A549 (cell line): ENCODE results near the gene ZNF799. TPM values are rescaled to one million over a fixed set of nuclear protein-coding genes. Genes with fewer than 3 reads are reported as not detected.
A peak's percentile ranks its signal among the peaks of the same experiment; 100 is the strongest.
"Not testable (repeated sequence)": the region's sequence is repeated elsewhere in the genome, so short reads cannot be mapped to it uniquely, and the experiment has no call there.

Experiments
- ATAC-seq, 2 experiments: fragments of 200-7000 bp in 1 of 2; fragments of >200 bp in 1 of 2; cut with Nextera tagmentation in 1 of 2; cut with Tn5 transposase in 1 of 2; 3 replicates each; pipeline versions ENCODE4 v1.8.0 to v1.9.1; 2018 to 2020; ENCODE audit warnings: mild to moderate bottlenecking in 1 of 2, moderate library complexity in 1 of 2
- CTCF ChIA-PET: fragments of 300-600 bp; sonication (Branson Sonifier 250); formaldehyde crosslinking; extraction: SDS; loops from one replicate; lab custom pipeline; 2021; ENCODE audit warnings: antibody characterized with exemption, inconsistent platforms; lab: Yijun Ruan, JAX
- POLR2A ChIA-PET: fragments of 350-600 bp; formaldehyde crosslinking; extraction: SDS; loops from one replicate; lab custom pipeline; 2021; ENCODE audit warnings: antibody characterized with exemption, inconsistent platforms; lab: Yijun Ruan, JAX
- DNase-seq, 2 experiments: peaks; one replicate each; pipeline versions ENCODE4 v3.0.0 to v3.0.0-alpha.2; 2011 to 2016; ENCODE audit warnings: low read depth in 1 of 2, low spot score in 1 of 2
- FAIRE-seq: peaks from 2 replicates; lab custom pipeline; 2011; peaks lifted over from hg19 to GRCh38; lab: Jason Lieb, UNC
- H3K27ac ChIP-seq, 2 experiments: fragments of >200 bp; sonication (Bioruptor Twin); formaldehyde crosslinking; 3 replicates each; pipeline ENCODE4 v1.5.1; 2016 to 2017
- H3K4me1 ChIP-seq: fragments of >200 bp; sonication (Bioruptor Twin); formaldehyde crosslinking; 3 replicates; pipeline ENCODE4 v1.6.1; 2016
- H3K4me2 ChIP-seq: fragments of >200 bp; sonication (Bioruptor Twin); formaldehyde crosslinking; 3 replicates; pipeline ENCODE4 v1.6.1; 2016
- H3K4me3 ChIP-seq: fragments of >200 bp; sonication (Bioruptor Twin); formaldehyde crosslinking; 3 replicates; pipeline ENCODE4 v1.5.1; 2016
- H3K9me3 ChIP-seq: fragments of >200 bp; sonication (Bioruptor Twin); formaldehyde crosslinking; 3 replicates; pipeline ENCODE4 v1.6.1; 2016
- ATOH8 ChIP-seq: fragments of 250-450 bp; sonication (Bioruptor Pico); IDR thresholded peaks from 2 replicates; pipeline ENCODE4 v1.5.0; 2020; ENCODE audit warnings: low read depth, mild to moderate bottlenecking, moderate library complexity
- BHLHE40 ChIP-seq: IDR thresholded peaks from 2 replicates; pipeline ENCODE4 v1.6.1; 2012; ENCODE audit warnings: low read depth, low read length, inconsistent platforms
- CEBPB ChIP-seq, 2 experiments: fragments of >200 bp in 1 of 2; sonication (Bioruptor Twin) in 1 of 2; formaldehyde crosslinking in 1 of 2; IDR thresholded peaks; 2 replicates each; pipeline ENCODE4 v1.6.1; 2012 to 2016
- CHD2 ChIP-seq: fragments of 150-350 bp; IDR thresholded peaks from 2 replicates; pipeline ENCODE4 v1.6.1; 2014; ENCODE audit warnings: low read length; ENCODE audit not compliant: partially characterized antibody
- CHD4 ChIP-seq: fragments of 200-600 bp; sonication (generic); IDR thresholded peaks from 2 replicates; pipeline ENCODE4 v1.6.1; 2016; ENCODE audit warnings: antibody characterized with exemption, mild to moderate bottlenecking, borderline replicate concordance
- EHF ChIP-seq: fragments of 250-450 bp; sonication (Bioruptor Pico); IDR thresholded peaks from 2 replicates; pipeline ENCODE4 v1.5.0; 2020; ENCODE audit warnings: mild to moderate bottlenecking
- EHMT2 ChIP-seq: fragments of 200-600 bp; sonication (generic); IDR thresholded peaks from 2 replicates; pipeline ENCODE4 v1.6.1; 2016; ENCODE audit warnings: antibody characterized with exemption, low read depth, mild to moderate bottlenecking, moderate library complexity
- EP300 ChIP-seq, 2 experiments: fragments of >200 bp; sonication (Bioruptor Twin); formaldehyde crosslinking; IDR thresholded peaks; 2 replicates in 1 of 2; 3 replicates in 1 of 2; pipeline ENCODE4 v1.6.1; 2016 to 2017
- ESRRA ChIP-seq: fragments of 150-350 bp; IDR thresholded peaks from 2 replicates; pipeline ENCODE4 v1.6.1; 2014; ENCODE audit warnings: mild to moderate bottlenecking, low read length, borderline replicate concordance
- FOXS1 ChIP-seq: fragments of 250-450 bp; sonication (Bioruptor Pico); IDR thresholded peaks from 2 replicates; pipeline ENCODE4 v1.5.0; 2020; ENCODE audit warnings: mild to moderate bottlenecking, moderate library complexity
- GATA3 ChIP-seq: IDR thresholded peaks from 2 replicates; pipeline ENCODE4 v1.6.1; 2012; ENCODE audit warnings: borderline replicate concordance
- HES2 ChIP-seq: fragments of >200 bp; sonication (Bioruptor Twin); formaldehyde crosslinking; IDR thresholded peaks from 2 replicates; pipeline ENCODE4 v1.6.1; 2016
- HOXA7 ChIP-seq: fragments of 250-450 bp; sonication (Bioruptor Pico); IDR thresholded peaks from 2 replicates; pipeline ENCODE4 v1.5.0; 2020; ENCODE audit warnings: mild to moderate bottlenecking, moderate library complexity
- JUN ChIP-seq, 2 experiments: fragments of >200 bp; sonication (Bioruptor Twin); formaldehyde crosslinking; IDR thresholded peaks; 2 replicates in 1 of 2; 3 replicates in 1 of 2; pipeline ENCODE4 v1.6.1; 2016 to 2017
- KDM5A ChIP-seq: fragments of 200-600 bp; sonication (generic); IDR thresholded peaks from 2 replicates; pipeline ENCODE4 v1.6.1; 2016; ENCODE audit warnings: antibody characterized with exemption, mild to moderate bottlenecking
- MAX ChIP-seq: IDR thresholded peaks from 2 replicates; pipeline ENCODE4 v1.6.1; 2012
- MYC ChIP-seq: IDR thresholded peaks from 2 replicates; pipeline ENCODE4 v1.6.1; 2012; ENCODE audit warnings: mild to moderate bottlenecking, inconsistent platforms, low read length, improper control_type of control experiment, borderline replicate concordance
- NR3C1 ChIP-seq: fragments of >200 bp; sonication (Bioruptor Twin); formaldehyde crosslinking; IDR thresholded peaks from 3 replicates; pipeline ENCODE4 v1.6.1; 2017
- PHF8 ChIP-seq: fragments of 200-600 bp; sonication (generic); IDR thresholded peaks from 2 replicates; pipeline ENCODE4 v1.6.1; 2016; ENCODE audit warnings: low read depth, mild to moderate bottlenecking, antibody characterized with exemption, moderate library complexity, borderline replicate concordance
- POLR2AphosphoS2 ChIP-seq: conservative IDR thresholded peaks from 2 replicates; pipeline ENCODE4 v1.6.1; 2012; ENCODE audit warnings: low read length, improper control_type of control experiment, inconsistent platforms
- RCOR1 ChIP-seq: fragments of 150-350 bp; IDR thresholded peaks from 2 replicates; pipeline ENCODE4 v1.6.1; 2014; ENCODE audit warnings: antibody characterized with exemption, low read length, low read depth
- REST ChIP-seq: fragments of 200-600 bp; sonication (generic); IDR thresholded peaks from 2 replicates; pipeline ENCODE4 v1.6.1; 2016; ENCODE audit warnings: antibody characterized with exemption, mild to moderate bottlenecking, moderate library complexity
- RFX5 ChIP-seq: fragments of 450-650 bp; IDR thresholded peaks from 2 replicates; pipeline ENCODE4 v1.7.1; 2014; ENCODE audit warnings: antibody characterized with exemption, mild to moderate bottlenecking, moderate library complexity
- SREBF2 ChIP-seq: fragments of 450-650 bp; IDR thresholded peaks from 2 replicates; pipeline ENCODE4 v1.6.1; 2014; ENCODE audit warnings: mild to moderate bottlenecking, moderate library complexity
- TFCP2L1 ChIP-seq: fragments of 250-450 bp; sonication (Bioruptor Pico); IDR thresholded peaks from 2 replicates; pipeline ENCODE4 v1.5.0; 2021; ENCODE audit warnings: mild to moderate bottlenecking
- ZC3H11A ChIP-seq: fragments of 450-650 bp; IDR thresholded peaks from 2 replicates; pipeline ENCODE4 v1.6.1; 2014; ENCODE audit warnings: antibody characterized with exemption, mild to moderate bottlenecking
- WGBS: methylation state at CpG from one replicate; pipeline ENCODE4 v1.1.6; 2017; ENCODE audit errors: missing lambda C conversion rate; 5-methylcytosine and 5-hydroxymethylcytosine counted together
- polyA plus RNA-seq, 4 experiments: library from polyadenylated mRNA; depleted of rRNA in 3 of 4; stranded (reverse); fragments of >200 nt; fragmentation: RNase III in 1 of 4; extraction: RNeasy Plus Mini Kit Qiagen cat#74134 plus additional on column Dnase treatment in 1 of 4; gene quantifications; 2 replicates in 3 of 4; 3 replicates in 1 of 4; pipeline ENCODE4 v1.2.3, GENCODE V29; 2011 to 2017

ZNF799 gene
- polyA plus RNA-seq, 2 of the 4 experiments (the other 2 are of a cell fraction), result 1.7 to 2.4 TPM

- peaks cover 13% of the 10 kb centered on the region; the same call in 1 of the 3 replicates for H3K9me3 ChIP-seq
- H3K27ac ChIP-seq, result peak overlapping the region; percentile 64 to 87
- WGBS, result 5% methylated on average over 14 of the region's 23 CpGs
- H3K4me1 ChIP-seq, FAIRE-seq, CTCF ChIA-PET, POLR2A ChIA-PET: not testable (repeated sequence)
- H3K4me3 ChIP-seq, result peak overlapping the region; percentile 60
- 0 out of 2 replicates have a peak, but pooled peaks have one; percentile 20 for TF ChIP-seq MAX
- peak; percentile 58 to 61 for ATAC-seq
- DNase-seq, result peak in 1 of 2 experiments; percentile 23
- H3K4me2 ChIP-seq, result peak overlapping the region; percentile 80
Measured at GRCh38 chr19:12399901-12400632, 1.0 kb downstream of the ZNF799 start.

- H3K4me2 ChIP-seq, DNase-seq, CTCF ChIA-PET: not testable (repeated sequence)
Measured at GRCh38 chr19:12391148-12391547, 9.9 kb downstream of the ZNF799 start.

GRCh38 chr19:12386365-12386764 lies 14.7 kb downstream of the ZNF799 start:
- H3K9me3 ChIP-seq, H3K4me3 ChIP-seq, H3K27ac ChIP-seq, ATAC-seq, H3K4me1 ChIP-seq, POLR2A ChIA-PET, DNase-seq, CTCF ChIA-PET, H3K4me2 ChIP-seq, FAIRE-seq: not testable (repeated sequence)
- 71% methylated on average over 2 of the region's 2 CpGs for WGBS

More at GRCh38 chr19:12391148-12391547, 9.9 kb downstream of the ZNF799 start:
- POLR2A ChIA-PET, ATAC-seq, H3K4me3 ChIP-seq, FAIRE-seq, H3K4me1 ChIP-seq, H3K27ac ChIP-seq: not testable (repeated sequence)
- WGBS, result 86% methylated on average over 6 of the region's 6 CpGs
- peaks cover 18% of the 10 kb centered on the region; the same call in 2 of the 3 replicates for H3K9me3 ChIP-seq

- WGBS, result 38% methylated on average over 2 of the region's 2 CpGs
- DNase-seq, result no peak
Measured at GRCh38 chr19:12380444-12380737, 20.7 kb downstream of the ZNF799 start.

GRCh38 chr19:12379732-12380443 lies 21.2 kb downstream of the ZNF799 start:
- Histone ChIP-seq H3K4me2 (no peak overlapping the region), H3K9me3 (peaks cover 6% of the 10 kb centered on the region; the same call in 2 of the 3 replicates), H3K4me3 (no peak overlapping the region), H3K4me1 (no peaks in the 10 kb centered on the region), H3K27ac (no peak overlapping the region)
- ChIA-PET POLR2A (no interaction called here), CTCF (no interaction called here)
- ATAC-seq (no peak), DNase-seq (no peak), FAIRE-seq (no peak)
- WGBS, result 25% methylated on average over 5 of the region's 5 CpGs
- TF ChIP-seq JUN (IDR thresholded peaks at IDR 0.05) (no peak), REST (no peak), TFCP2L1 (CRISPR knock-in tag) (no peak), ATOH8 (no peak), NR3C1 (no peak), MYC (no peak), ZC3H11A (no peak), SREBF2 (no peak), EHMT2 (no peak), RCOR1 (no peak), POLR2AphosphoS2 (no peak), EP300 (IDR thresholded peaks at IDR 0.05) (no peak), FOXS1 (CRISPR knock-in tag) (no peak), ESRRA (no peak)

More at GRCh38 chr19:12380444-12380737, 20.7 kb downstream of the ZNF799 start:
- ATAC-seq (no peak), FAIRE-seq (no peak)
- H3K27ac ChIP-seq, result no peak overlapping the region
- peaks cover 6% of the 10 kb centered on the region; the same call in 2 of the 3 replicates for H3K9me3 ChIP-seq
- POLR2A ChIA-PET, result no interaction called here
- H3K4me1 ChIP-seq, result no peaks in the 10 kb centered on the region
- H3K4me3 ChIP-seq, result no peak overlapping the region
- TF ChIP-seq TFCP2L1 (CRISPR knock-in tag) (no peak), EHF (no peak), KDM5A (no peak), CEBPB (IDR thresholded peaks at IDR 0.05) (no peak), CHD4 (no peak), GATA3 (no peak), EP300 (IDR thresholded peaks at IDR 0.05) (no peak), RFX5 (no peak), CHD2 (no peak), PHF8 (no peak), HES2 (no peak), HOXA7 (CRISPR knock-in tag) (no peak), BHLHE40 (no peak)
- CTCF ChIA-PET, result no interaction called here
- no peak overlapping the region for H3K4me2 ChIP-seq
